H9 (cell line): ENCODE data around the gene SSTR5. TPM values are rescaled to one million over a fixed set of nuclear protein-coding genes. Genes with fewer than 3 reads are reported as not detected.

Experiments used
- DNase-seq: peaks from one replicate; pipeline ENCODE4 v3.0.0-alpha.2; 2017
- H2AFZ ChIP-seq: one replicate; pipeline ENCODE4 v1.6.1; 2013; ENCODE audit warnings: mild to moderate bottlenecking, low read length, control low read depth, moderate library complexity
- H2AK5ac ChIP-seq: 2 replicates; pipeline ENCODE4 v1.6.1; 2013; ENCODE audit warnings: low read length, control low read depth, mixed read lengths; ENCODE audit not compliant: insufficient read length
- H2BK120ac ChIP-seq: one replicate; pipeline ENCODE4 v1.6.1; 2013; ENCODE audit warnings: low read depth, mild to moderate bottlenecking, low read length, control low read depth, inconsistent platforms; ENCODE audit not compliant: poor library complexity, severe bottlenecking
- H2BK12ac ChIP-seq: 2 replicates; pipeline ENCODE4 v1.6.1; 2013; ENCODE audit warnings: low read length, control low read depth, mixed read lengths, low read depth; ENCODE audit not compliant: insufficient read length
- H2BK15ac ChIP-seq: 2 replicates; pipeline ENCODE4 v1.6.1; 2013; ENCODE audit warnings: low read depth, low read length, control low read depth
- H2BK20ac ChIP-seq: one replicate; pipeline ENCODE4 v1.6.1; 2013; ENCODE audit warnings: low read depth, mild to moderate bottlenecking, low read length, control low read depth, inconsistent platforms; ENCODE audit not compliant: poor library complexity, severe bottlenecking
- H2BK5ac ChIP-seq: 2 replicates; pipeline ENCODE4 v1.6.1; 2013; ENCODE audit warnings: low read length, control low read depth, mixed read lengths; ENCODE audit not compliant: insufficient read length
- H3K14ac ChIP-seq: 2 replicates; pipeline ENCODE4 v1.6.1; 2013; ENCODE audit warnings: low read length, control low read depth; ENCODE audit not compliant: insufficient read depth
- H3K18ac ChIP-seq: 2 replicates; pipeline ENCODE4 v1.6.1; 2013; ENCODE audit warnings: low read depth, mild to moderate bottlenecking, mixed read lengths, low read length, control low read depth; ENCODE audit not compliant: insufficient read length
- H3K23ac ChIP-seq: 2 replicates; pipeline ENCODE4 v1.6.1; 2013; ENCODE audit warnings: low read length, control low read depth, mixed read lengths, low read depth; ENCODE audit not compliant: insufficient read length
- H3K23me2 ChIP-seq: 2 replicates; pipeline ENCODE4 v1.6.1; 2013; ENCODE audit warnings: low read depth, mild to moderate bottlenecking, mixed read lengths, low read length, control low read depth; ENCODE audit not compliant: insufficient read length, poor library complexity, severe bottlenecking
- H3K27ac ChIP-seq: 2 replicates; pipeline ENCODE4 v1.5.1; 2013; ENCODE audit warnings: low read length, control low read depth, mixed read lengths, low read depth; ENCODE audit not compliant: insufficient read length
- H3K27me3 ChIP-seq: 2 replicates; pipeline ENCODE4 v1.6.1; 2013; ENCODE audit warnings: low read length, control low read depth, inconsistent platforms; ENCODE audit not compliant: insufficient read depth
- H3K4ac ChIP-seq: 2 replicates; pipeline ENCODE4 v1.6.1; 2013; ENCODE audit warnings: low read depth, mild to moderate bottlenecking, control low read depth, inconsistent platforms, low read length, moderate library complexity
- H3K4me1 ChIP-seq: 2 replicates; pipeline ENCODE4 v1.6.1; 2013; ENCODE audit warnings: low read length, control low read depth, inconsistent platforms; ENCODE audit not compliant: insufficient read depth
- H3K4me2 ChIP-seq: 2 replicates; pipeline ENCODE4 v1.6.1; 2013; ENCODE audit warnings: low read length, control low read depth, mixed read lengths; ENCODE audit not compliant: insufficient read length, insufficient read depth
- H3K56ac ChIP-seq: 2 replicates; pipeline ENCODE4 v1.6.1; 2013; ENCODE audit warnings: low read depth, mild to moderate bottlenecking, mixed read lengths, low read length, control low read depth; ENCODE audit not compliant: insufficient read length
- H3K79me1 ChIP-seq: 2 replicates; pipeline ENCODE4 v1.6.1; 2013; ENCODE audit warnings: low read depth, mild to moderate bottlenecking, moderate library complexity, low read length, control low read depth, inconsistent platforms; ENCODE audit not compliant: insufficient read depth, poor library complexity, severe bottlenecking
- H3K79me2 ChIP-seq: 2 replicates; pipeline ENCODE4 v1.6.1; 2013; ENCODE audit warnings: low read length, control low read depth, inconsistent platforms; ENCODE audit not compliant: insufficient read depth
- H3K9ac ChIP-seq: 2 replicates; pipeline ENCODE4 v1.6.1; 2013; ENCODE audit warnings: low read length, control low read depth, mixed read lengths; ENCODE audit not compliant: insufficient read length; ENCODE audit errors: extremely low read depth
- H3K9me3 ChIP-seq: one replicate; pipeline ENCODE4 v1.6.1; 2013; ENCODE audit warnings: low read depth, low read length, inconsistent platforms; ENCODE audit not compliant: control insufficient read depth
- H3T11ph ChIP-seq: one replicate; pipeline ENCODE4 v1.6.1; 2013; ENCODE audit warnings: mild to moderate bottlenecking, low read length, control low read depth, inconsistent platforms
- H4K20me1 ChIP-seq: one replicate; pipeline ENCODE4 v1.6.1; 2013; ENCODE audit not compliant: control insufficient read depth, insufficient read length, insufficient read depth
- H4K5ac ChIP-seq: 2 replicates; pipeline ENCODE4 v1.6.1; 2013; ENCODE audit warnings: low read depth, mild to moderate bottlenecking, mixed read lengths, low read length, control low read depth; ENCODE audit not compliant: insufficient read length
- H4K8ac ChIP-seq: replicated peaks from 2 replicates; pipeline ENCODE4 v1.6.1; 2013; ENCODE audit warnings: low read length, control low read depth, mixed read lengths, low read depth; ENCODE audit not compliant: insufficient read length
- H4K91ac ChIP-seq: 2 replicates; pipeline ENCODE4 v1.6.1; 2013; ENCODE audit warnings: low read depth, mild to moderate bottlenecking, moderate library complexity, mixed read lengths, low read length, control low read depth; ENCODE audit not compliant: insufficient read length
- H3K27ac Mint-ChIP-seq, 3 experiments: 2 replicates in 2 of 3; 3 replicates in 1 of 3; pipeline ENCODE4 v1.8.0; 2020 to 2021; ENCODE audit warnings: mixed read lengths in 3 of 3, mild to moderate bottlenecking in 1 of 3, moderate library complexity in 1 of 3
- H3K27me3 Mint-ChIP-seq: 2 replicates; pipeline ENCODE4 v1.8.0; 2021; ENCODE audit warnings: low read depth, mild to moderate bottlenecking, moderate library complexity, mixed read lengths
- H3K36me3 Mint-ChIP-seq, 3 experiments: 2 replicates in 2 of 3; 3 replicates in 1 of 3; pipeline ENCODE4 v1.8.0; 2020 to 2021; ENCODE audit warnings: low read depth in 3 of 3, mixed read lengths in 3 of 3; ENCODE audit not compliant: insufficient read depth in 1 of 3
- H3K4me1 Mint-ChIP-seq, 2 experiments: 2 replicates each; pipeline ENCODE4 v1.8.0; 2020; ENCODE audit warnings: mixed read lengths in 2 of 2
- H3K4me3 Mint-ChIP-seq, 2 experiments: 2 replicates in 1 of 2; 3 replicates in 1 of 2; pipeline ENCODE4 v1.8.0; 2020 to 2021; ENCODE audit warnings: mild to moderate bottlenecking in 2 of 2, mixed read lengths in 2 of 2, moderate library complexity in 1 of 2
- H3K9me3 Mint-ChIP-seq, 2 experiments: 2 replicates in 1 of 2; 3 replicates in 1 of 2; pipeline ENCODE4 v1.8.0; 2020; ENCODE audit warnings: mild to moderate bottlenecking in 2 of 2, mixed read lengths in 2 of 2, moderate library complexity in 1 of 2
- WGBS: extraction: QIAGEN DNeasy Blood & Tissue Kit; methylation state at CpG from one replicate; pipeline ENCODE4 v1.1.7; 2013; ENCODE audit warnings: missing lambda C conversion rate, low lambda C conversion rate, mixed read lengths; ENCODE audit not compliant: insufficient read length; ENCODE audit errors: extremely low coverage; 5-methylcytosine and 5-hydroxymethylcytosine counted together
- total RNA-seq: library from RNA; stranded (reverse); gene quantifications from 2 replicates; pipeline ENCODE4 v1.2.1, GENCODE V29; 2021
- TF ChIP-seq, protein P1 (sequence below): fragments of 200-600 bp; sonication (generic); conservative IDR thresholded peaks from 3 replicates; pipeline ENCODE4 v1.8.0; 2021; ENCODE audit warnings: antibody characterized with exemption, mild to moderate bottlenecking

SSTR5 gene
- total RNA-seq, 1 experiment from 2014 or later: 0.22 TPM

GRCh38 chr16:1102333-1102700, 29.8 kb downstream of the SSTR5 start:
- Histone ChIP-seq H3K14ac (no peak overlapping the region; the same call in 1 of the 2 replicates), H3K56ac (no peak overlapping the region), H2AFZ (no peak overlapping the region), H2BK20ac (no peak overlapping the region), H2BK5ac (no peak overlapping the region), H4K8ac (no peak overlapping the region), H2BK120ac (no peak overlapping the region), H3K18ac (no peak overlapping the region), H3K4me2 (no peak overlapping the region), H3K79me1 (no peaks in the 10 kb centered on the region), H4K20me1 (no peaks in the 10 kb centered on the region), H3T11ph (no peak overlapping the region), H2BK12ac (no peak overlapping the region), H3K9me3 (no peaks in the 10 kb centered on the region), H3K79me2 (no peaks in the 10 kb centered on the region), H3K23me2 (peaks cover 4% of the 10 kb centered on the region), H2AK5ac (no peak overlapping the region), H3K4me1 (no peaks in the 10 kb centered on the region), H3K27me3 (no peaks in the 10 kb centered on the region), H3K4ac (no peak overlapping the region), H4K5ac (no peak overlapping the region), H4K91ac (no peak overlapping the region), H3K9ac (no peak overlapping the region), H3K23ac (no peak overlapping the region), H2BK15ac (no peak overlapping the region), H3K27ac (no peak overlapping the region)
- Mint-ChIP-seq H3K27ac (no peak overlapping the region), H3K4me1 (peaks cover 0 to 10% of the 10 kb centered on the region in 2 experiments; a peak in 2 of 4 replicates), H3K27me3 (peaks cover 10% of the 10 kb centered on the region), H3K9me3 (no peaks in the 10 kb centered on the region; a peak in 1 of 5 replicates), H3K4me3 (no peak overlapping the region), H3K36me3 (no peaks in the 10 kb centered on the region)
- no peak for DNase-seq
- TF ChIP-seq, protein P1, sequence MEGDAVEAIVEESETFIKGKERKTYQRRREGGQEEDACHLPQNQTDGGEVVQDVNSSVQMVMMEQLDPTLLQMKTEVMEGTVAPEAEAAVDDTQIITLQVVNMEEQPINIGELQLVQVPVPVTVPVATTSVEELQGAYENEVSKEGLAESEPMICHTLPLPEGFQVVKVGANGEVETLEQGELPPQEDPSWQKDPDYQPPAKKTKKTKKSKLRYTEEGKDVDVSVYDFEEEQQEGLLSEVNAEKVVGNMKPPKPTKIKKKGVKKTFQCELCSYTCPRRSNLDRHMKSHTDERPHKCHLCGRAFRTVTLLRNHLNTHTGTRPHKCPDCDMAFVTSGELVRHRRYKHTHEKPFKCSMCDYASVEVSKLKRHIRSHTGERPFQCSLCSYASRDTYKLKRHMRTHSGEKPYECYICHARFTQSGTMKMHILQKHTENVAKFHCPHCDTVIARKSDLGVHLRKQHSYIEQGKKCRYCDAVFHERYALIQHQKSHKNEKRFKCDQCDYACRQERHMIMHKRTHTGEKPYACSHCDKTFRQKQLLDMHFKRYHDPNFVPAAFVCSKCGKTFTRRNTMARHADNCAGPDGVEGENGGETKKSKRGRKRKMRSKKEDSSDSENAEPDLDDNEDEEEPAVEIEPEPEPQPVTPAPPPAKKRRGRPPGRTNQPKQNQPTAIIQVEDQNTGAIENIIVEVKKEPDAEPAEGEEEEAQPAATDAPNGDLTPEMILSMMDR: no peak
- no CpG with 5 or more reads among the region's 26 CpGs for WGBS
